ENCODE data around the gene CCBE1.
"Not testable (repeated sequence)": the region's sequence is repeated elsewhere in the genome, so short reads cannot be mapped to it uniquely, and the experiment has no call there.

CCBE1 gene

DNA sequence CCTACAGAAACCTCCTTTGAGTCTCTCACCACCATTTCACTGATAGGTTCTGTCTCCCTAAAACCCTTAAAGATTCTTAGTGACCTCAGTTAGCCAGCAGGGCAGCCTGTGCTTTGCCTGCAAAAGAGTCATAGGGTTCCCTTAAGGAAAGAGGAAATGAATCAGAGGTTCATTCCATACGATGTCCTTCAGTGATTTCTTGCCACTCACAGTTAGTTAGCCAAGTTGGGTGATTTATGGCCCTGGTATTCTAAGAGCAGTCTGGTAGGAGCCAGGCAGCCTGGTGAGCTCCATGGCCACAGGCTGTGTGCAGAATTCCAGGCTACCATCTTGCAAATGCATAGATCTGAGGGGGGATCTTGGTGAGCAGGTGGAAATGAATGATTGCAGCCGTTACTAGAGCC is 18.7 kb upstream of the CCBE1 start:
- DNase-seq (ENCODE audit: low read depth, low spot score) = peak; percentile 32

DNA sequence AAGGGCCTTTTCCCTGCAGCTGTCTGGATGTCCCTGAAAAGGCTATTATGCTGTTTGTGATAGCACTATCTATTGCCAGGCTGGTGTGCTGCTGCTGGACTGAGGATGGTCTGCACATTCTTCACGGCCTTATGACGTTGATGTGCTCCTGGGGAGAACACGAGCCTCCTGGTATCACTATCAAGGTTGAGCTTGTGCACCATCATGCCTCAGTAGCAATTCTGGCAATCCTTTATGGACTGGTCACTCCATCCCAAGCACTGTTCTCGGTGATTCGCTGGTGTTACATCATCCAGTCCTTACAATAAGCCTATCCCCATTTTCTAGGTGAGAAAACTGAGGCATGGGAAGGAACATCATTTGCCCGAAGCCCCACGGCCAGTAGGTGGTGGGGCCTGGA is 18.2 kb upstream of the CCBE1 start:
- no peak for DNase-seq (ENCODE audit: low read depth, low spot score)

DNA sequence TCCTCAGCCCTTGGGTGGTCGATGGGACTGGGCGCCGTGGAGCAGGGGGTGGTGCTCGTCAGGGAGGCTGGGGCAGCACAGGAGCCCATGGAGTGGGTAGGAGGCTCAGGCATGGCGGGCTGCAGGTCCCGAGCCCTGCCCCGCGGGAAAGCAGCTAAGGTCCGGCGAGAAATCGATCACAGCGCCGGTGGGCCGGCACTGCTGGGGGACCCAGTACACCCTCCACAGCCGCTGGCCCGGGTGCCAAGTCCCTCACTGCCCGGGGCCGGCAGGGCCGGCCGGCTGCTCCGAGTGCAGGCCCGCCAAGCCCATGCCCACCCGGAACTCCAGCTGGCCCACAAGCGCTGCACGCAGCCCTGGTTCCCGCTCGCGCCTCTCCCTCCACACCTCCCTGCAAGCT is 16.9 kb upstream of the CCBE1 start:
- not testable (repeated sequence) for DNase-seq (ENCODE audit: low read depth, low spot score)

DNA sequence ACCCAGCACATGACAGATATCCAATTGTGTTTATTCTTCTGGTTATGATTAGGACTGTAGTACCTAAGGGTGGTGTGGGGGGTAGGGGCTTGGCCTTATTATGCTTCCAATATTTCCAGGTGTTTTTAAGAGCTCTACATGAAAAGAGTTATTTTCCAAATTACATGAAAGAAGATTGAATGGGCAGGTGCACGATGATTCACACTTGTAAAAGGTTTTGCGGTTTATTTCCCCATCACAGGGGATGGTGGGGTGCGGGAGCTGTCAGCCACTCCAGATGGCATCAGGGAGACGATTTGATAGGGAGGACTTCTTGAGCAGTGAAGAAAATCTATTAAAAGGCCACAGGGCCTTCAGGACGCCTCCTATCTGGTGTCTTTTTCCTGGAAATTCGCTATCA is 15.1 kb upstream of the CCBE1 start:
- no peak for DNase-seq (ENCODE audit: low read depth, low spot score)

DNA sequence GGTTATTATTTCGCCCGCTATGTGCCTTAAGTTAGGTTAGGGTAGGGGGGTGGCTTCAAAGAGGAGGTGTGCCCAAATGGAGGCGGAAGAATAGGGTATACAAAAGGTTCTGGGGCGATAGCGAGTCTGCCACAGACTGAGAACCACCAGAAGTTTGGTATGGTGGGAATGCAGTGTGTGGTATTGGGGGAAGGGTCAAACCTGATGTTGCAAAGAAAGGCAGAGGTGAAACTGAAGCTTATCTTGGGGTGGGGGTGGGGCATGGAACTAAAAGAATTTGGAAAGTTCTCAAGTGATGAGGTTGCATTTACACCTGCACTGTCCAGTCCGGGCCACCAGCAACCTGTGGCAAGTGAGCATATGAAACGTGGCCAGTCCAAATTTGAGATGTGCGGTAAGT is 11.8 kb upstream of the CCBE1 start:
- DNase-seq (ENCODE audit: low read depth, low spot score) = peak; percentile 69

DNA sequence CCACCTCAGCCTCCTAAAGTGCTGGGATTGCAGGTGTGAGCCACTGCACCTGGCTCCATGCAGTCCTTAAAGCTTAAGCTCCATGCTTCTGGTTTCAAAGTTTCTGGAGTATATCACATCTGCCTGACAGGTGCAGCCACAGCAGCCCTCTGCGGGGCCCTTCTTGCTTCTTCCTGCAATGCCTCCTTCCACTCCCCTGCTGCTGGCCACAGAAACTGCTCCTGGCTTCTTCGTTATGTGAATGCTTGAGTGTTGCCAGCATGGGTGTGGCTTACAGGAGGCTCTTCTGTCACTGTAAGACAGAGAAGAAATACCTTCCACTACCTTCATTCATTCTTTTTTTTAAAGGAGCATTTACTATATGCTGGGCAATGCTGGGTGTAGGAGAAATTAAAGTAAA is 10.1 kb upstream of the CCBE1 start:
- DNase-seq (ENCODE audit: low read depth, low spot score) = peak; percentile 85

GRCh38 chr18:59706499-59706898 is 9.3 kb upstream of the CCBE1 start:
- peak; percentile 54 for DNase-seq (ENCODE audit: low read depth, low spot score)

DNA sequence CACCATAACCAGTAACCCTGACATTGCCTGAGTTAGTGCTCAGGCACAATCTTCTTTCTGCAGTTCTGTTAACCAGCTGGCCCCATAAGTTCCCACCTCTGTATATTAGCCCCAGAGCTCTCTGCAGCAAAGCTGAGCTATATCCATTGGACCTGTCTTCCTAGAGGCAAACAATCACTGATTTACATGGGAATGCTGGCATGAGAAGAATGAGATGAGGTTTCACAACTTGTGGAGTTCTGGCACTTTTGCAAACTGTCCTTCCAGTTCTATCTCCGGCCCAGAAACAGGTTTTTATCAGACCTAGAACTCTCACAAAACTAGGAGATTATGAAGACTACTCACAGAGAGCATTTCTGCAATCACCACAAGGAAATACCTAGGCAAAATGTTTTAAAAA is 7.9 kb upstream of the CCBE1 start:
- DNase-seq (ENCODE audit: low read depth, low spot score) = no peak

DNA sequence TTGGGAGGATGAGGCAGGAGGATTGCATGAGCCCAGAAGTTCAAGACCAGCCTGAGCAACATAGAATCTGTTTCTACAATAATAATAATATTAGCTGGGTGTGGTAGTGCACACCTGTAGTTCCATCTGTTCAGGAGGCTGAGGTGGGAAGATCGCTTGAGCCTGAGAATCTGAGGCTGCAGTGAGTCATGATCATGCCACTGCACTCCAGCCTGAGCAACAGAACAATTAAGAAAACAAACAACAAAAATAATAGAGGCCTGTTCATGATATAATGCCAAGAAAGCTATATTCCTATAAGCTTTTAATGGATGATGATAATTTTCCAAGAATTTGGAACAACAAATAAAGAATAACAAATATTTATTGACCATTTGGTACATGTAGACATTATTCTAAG is 6.9 kb upstream of the CCBE1 start:
- DNase-seq (ENCODE audit: low read depth, low spot score) = no peak

- DNase-seq (ENCODE audit: low read depth, low spot score) = no peak
Observed at GRCh38 chr18:59701272-59701671, 4.0 kb upstream of the CCBE1 start.

DNA sequence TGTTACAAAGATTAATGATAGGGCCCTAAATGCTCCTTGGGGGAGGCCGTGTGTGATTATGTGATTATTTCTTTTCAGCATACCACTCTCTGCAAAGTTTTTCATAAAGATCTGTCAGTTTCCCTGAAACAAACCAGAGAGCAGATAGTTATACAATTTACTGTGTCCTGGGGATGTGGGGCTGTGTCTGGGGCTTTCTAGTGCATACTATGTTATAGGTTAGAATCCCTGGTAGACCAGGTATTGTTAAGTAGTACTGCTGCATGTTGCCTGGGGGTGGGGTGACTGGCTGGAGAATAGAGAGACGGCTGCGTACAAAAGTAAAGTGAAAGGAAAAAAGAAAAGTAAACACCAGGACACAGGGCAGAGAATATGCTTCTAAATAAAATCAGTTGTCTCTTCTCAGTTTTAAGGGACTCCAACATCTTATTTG is 3.3 kb upstream of the CCBE1 start:
- DNase-seq (ENCODE audit: low read depth, low spot score) = peak; percentile 36

DNA sequence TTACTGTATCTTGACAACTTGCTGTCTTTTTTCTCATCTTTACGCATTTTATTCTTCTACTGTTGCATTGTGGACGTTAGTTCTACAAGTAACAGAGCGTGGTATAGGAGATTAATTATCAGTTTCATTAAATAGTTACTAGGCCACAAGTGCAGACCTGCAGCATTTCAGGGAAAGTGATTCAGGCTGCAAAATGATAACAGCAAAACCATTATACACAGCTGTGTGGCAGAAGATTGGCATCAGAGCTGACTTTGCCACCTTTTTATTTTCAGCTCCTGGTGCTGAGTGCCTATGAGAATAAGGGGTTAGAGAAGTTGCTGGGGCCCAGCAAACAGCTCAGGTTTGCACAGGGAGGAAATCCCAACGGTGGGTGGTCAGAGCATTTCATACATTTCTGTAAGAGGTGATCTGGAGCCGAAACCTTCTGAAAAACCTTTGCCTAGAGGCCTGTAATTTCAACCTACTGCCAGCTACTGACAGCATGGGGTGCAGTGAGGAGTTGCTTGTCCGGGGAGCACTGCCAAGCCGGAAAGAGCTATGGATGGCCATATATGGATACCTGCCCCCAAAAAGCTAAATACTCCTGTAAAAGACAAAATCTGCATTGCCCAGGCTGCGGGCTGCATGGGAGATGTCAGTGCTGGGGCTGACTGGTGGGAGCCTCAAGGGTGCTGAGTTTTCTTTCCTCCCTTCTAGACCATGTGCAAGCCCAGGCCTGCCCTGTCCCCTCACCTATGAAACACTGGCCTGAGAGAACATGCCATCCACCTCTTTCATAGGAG is 2.7 kb upstream of the CCBE1 start:
- no peak for DNase-seq (ENCODE audit: low read depth, low spot score)

DNA sequence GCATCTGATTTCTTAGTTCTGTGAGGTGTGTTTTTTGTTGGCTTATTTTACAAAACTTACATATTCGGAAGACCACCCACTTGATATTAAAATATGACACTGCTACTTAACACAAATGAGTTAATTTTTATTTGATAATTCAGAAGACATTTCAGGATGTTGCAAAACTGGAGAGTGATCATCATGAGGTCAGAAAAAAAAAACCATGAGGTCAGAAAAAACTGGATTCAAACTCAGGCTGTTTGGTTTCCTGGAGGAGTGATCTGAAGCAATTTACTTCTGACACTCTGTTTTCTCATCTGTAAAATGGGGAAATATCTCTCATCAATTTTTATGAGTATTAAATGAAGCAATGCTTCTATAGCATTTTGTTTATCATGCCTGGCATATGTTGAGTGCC is 1.8 kb upstream of the CCBE1 start:
- DNase-seq (ENCODE audit: low read depth, low spot score) = no peak

DNA sequence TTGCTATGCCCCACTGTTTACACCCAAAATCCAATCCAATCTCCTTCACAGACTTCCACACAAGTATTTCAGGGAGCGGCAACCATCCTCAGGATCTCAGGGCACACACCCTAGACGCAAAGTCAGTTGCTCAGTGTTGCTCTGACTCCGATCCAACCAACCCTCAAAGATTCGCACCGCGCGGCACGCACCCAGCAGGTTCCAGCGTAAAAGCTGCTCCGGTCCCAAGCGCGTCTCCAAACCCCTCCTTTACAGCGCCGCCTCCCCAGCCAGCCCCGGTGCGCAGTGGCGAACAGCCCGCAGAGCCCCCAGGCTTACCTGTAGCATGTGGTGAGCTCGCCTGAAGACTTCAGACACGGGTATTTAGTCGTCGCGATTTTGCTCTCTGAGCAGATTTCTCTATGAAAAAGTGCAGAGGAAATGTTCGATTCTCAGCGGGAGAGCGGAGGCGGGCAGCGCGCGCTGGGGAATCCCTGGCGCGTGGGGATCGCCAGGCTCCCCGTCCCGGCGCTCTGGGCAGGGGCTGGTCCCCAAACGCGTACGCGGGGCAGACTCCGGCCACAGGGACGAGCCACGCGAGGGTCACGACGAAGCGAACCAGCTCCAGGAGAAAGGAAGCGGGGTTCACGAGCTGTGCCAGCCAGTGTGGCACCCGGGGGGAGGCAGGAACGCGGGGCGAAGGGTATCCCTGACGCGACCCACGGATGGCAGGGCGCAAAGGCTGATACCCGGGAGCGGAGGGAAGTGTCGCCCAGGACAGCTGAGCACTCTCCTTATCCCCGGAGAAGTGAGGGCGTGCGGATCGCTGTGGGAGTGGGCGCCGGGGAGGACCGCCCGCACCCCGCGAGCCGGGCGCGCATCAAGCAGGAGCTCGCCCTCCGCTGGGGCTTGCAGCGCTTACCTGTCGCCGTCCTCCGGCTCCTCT is 650 bp downstream of the CCBE1 start:
- peak; percentile 75 for DNase-seq (ENCODE audit: low read depth, low spot score)

- DNase-seq (ENCODE audit: low read depth, low spot score) = no peak
Observed at GRCh38 chr18:59695551-59695950, 1.7 kb downstream of the CCBE1 start.

GRCh38 chr18:59694824-59695223 is 2.4 kb downstream of the CCBE1 start:
- no peak for DNase-seq (ENCODE audit: low read depth, low spot score)

- DNase-seq (ENCODE audit: low read depth, low spot score) = no peak
Observed at GRCh38 chr18:59691996-59692395, 5.2 kb downstream of the CCBE1 start.

- DNase-seq (ENCODE audit: low read depth, low spot score) = no peak
Observed at GRCh38 chr18:59690996-59691395, 6.2 kb downstream of the CCBE1 start.

- DNase-seq (ENCODE audit: low read depth, low spot score) = no peak
Observed at GRCh38 chr18:59690186-59690982, 6.8 kb downstream of the CCBE1 start.

- no peak for DNase-seq (ENCODE audit: low read depth, low spot score)
Observed at GRCh38 chr18:59689756-59690155, 7.5 kb downstream of the CCBE1 start.

DNA sequence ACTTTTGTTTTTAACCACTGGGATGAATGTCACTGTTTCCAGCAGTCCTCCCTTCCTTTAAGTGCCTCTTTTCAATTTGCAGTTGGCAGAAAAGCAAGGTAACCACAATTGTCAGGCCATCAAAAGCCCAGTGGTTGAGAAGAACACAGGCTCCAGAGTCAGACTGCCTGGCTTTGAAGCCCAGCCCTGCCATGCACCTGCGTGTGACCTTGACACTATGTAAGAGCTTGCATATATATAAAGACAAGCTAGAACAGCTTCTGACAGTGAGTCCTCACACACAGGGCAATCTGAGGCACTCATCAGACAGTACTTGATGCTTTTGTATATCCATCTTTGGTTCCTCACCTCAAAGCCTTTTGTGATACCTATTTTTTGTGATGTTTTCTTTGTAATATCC is 11.0 kb downstream of the CCBE1 start:
- DNase-seq (ENCODE audit: low read depth, low spot score) = no peak

DNA sequence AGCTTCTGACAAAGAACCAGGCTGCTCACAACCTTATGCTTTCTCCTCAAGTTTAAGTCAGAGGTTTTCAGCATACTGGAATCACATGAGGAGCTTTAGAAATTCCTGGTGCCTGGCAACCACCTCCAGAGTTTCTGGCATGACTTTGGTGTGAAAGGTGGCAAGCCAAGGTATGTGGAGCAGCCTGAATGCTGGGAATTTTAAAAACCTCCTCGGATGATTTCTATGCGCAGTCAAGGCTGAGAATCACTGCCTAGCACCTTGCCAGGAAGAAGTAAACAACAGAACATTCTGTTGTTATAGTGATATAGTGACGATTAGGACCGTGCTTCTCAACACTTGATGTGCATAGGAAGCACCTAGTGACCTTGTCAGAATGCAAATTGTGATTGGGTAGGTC is 11.7 kb downstream of the CCBE1 start:
- DNase-seq (ENCODE audit: low read depth, low spot score) = no peak

Measured in ELF-1 (cell line).